Suprapubic skin (tissue), 4 donors: ENCODE results near the gene ADCY9.

Source experiments
- CTCF ChIP-seq, 2 donors: fragments of 200-600 bp in 1 of 2; fragments of 450-650 bp in 1 of 2; sonication (generic) in 1 of 2; IDR thresholded peaks; one replicate each; pipeline ENCODE4 v1.5.1; 2016 to 2019; ENCODE audit warnings: antibody characterized with exemption in 2 of 2, mild to moderate bottlenecking in 1 of 2, moderate library complexity in 1 of 2
- EP300 ChIP-seq: sonication (generic); formaldehyde crosslinking; IDR thresholded peaks from one replicate; pipeline ENCODE4 v1.6.1; 2017; ENCODE audit warnings: antibody characterized with exemption
- POLR2A ChIP-seq, 2 donors: fragments of 450-650 bp; IDR thresholded peaks; one replicate each; pipeline ENCODE4 v1.6.1; 2017; ENCODE audit warnings: antibody characterized with exemption in 2 of 2, mild to moderate bottlenecking in 2 of 2, moderate library complexity in 2 of 2
- POLR2AphosphoS5 ChIP-seq, 3 donors: sonication (generic); formaldehyde crosslinking; IDR thresholded peaks; one replicate each; pipeline ENCODE4 v1.6.1; 2017; ENCODE audit warnings: antibody characterized with exemption in 3 of 3

GRCh38 chr16:4120176-4120575 is 3.9 kb upstream of the ADCY9 start:
- TF ChIP-seq POLR2A (IDR thresholded peaks at IDR 0.05) (no peak), POLR2AphosphoS5 (IDR thresholded peaks at IDR 0.05) (no peak), CTCF (IDR thresholded peaks at IDR 0.05) (no peak), EP300 (no peak)
